ENCODE results near the gene CYP27A1. TPM values are rescaled to one million over a fixed set of nuclear protein-coding genes. Genes with fewer than 3 reads are reported as not detected.

Gene CYP27A1
- total RNA-seq, 1 donor = 10.8 TPM

- H3K27me3 ChIP-seq (ENCODE audit: insufficient read depth, low read length) = peaks cover 14% of the 10 kb centered on the region
- H3K4me1 ChIP-seq (ENCODE audit: insufficient read depth, low read length) = peaks cover 4% of the 10 kb centered on the region
- H3K4me3 ChIP-seq (ENCODE audit: low read length) = no peak overlapping the region
- H3K9me3 ChIP-seq (ENCODE audit: low read depth, low read length) = no peaks in the 10 kb centered on the region
Observed at GRCh38 chr2:218812861-218813260, 30.9 kb downstream of the CYP27A1 start.

- peaks cover 8% of the 10 kb centered on the region for H3K27me3 ChIP-seq (ENCODE audit: insufficient read depth, low read length)
- H3K4me3 ChIP-seq (ENCODE audit: low read length) = no peak overlapping the region
- H3K9me3 ChIP-seq (ENCODE audit: low read depth, low read length) = no peaks in the 10 kb centered on the region
- H3K4me1 ChIP-seq (ENCODE audit: insufficient read depth, low read length) = peaks cover 4% of the 10 kb centered on the region
Observed at GRCh38 chr2:218813771-218814460, 32.0 kb downstream of the CYP27A1 start.

DNA sequence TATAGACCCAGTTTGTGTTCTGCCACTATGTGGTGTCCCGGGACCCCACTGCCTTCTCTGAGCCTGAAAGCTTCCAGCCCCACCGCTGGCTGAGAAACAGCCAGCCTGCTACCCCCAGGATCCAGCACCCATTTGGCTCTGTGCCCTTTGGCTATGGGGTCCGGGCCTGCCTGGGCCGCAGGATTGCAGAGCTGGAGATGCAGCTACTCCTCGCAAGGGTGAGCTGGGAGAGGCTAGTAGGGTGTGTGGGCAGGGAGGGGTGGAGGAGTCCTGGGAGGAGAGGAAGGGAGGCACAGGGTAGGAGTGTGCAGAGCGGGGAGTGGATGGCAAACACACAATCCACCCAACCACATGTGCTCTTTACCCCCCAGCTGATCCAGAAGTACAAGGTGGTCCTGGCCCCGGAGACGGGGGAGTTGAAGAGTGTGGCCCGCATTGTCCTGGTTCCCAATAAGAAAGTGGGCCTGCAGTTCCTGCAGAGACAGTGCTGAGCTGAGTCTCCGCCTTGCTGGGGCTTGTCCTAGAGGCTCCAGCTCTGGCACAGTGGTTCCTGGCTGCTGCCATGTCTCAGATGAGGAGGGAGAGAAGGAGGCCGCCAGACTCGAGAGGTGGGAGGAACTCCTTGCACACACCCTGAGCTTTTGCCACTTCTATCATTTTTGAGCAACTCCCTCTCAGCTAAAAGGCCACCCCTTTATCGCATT is 32.7 kb downstream of the CYP27A1 start:
- Histone ChIP-seq H3K27me3 (ENCODE audit: insufficient read depth, low read length) (peaks cover 4% of the 10 kb centered on the region), H3K4me3 (ENCODE audit: low read length) (no peak overlapping the region), H3K9me3 (ENCODE audit: low read depth, low read length) (no peaks in the 10 kb centered on the region), H3K4me1 (ENCODE audit: insufficient read depth, low read length) (peaks cover 5% of the 10 kb centered on the region)

GRCh38 chr2:218815244-218815637 is 33.3 kb downstream of the CYP27A1 start:
- Histone ChIP-seq H3K4me3 (ENCODE audit: low read length) (no peak overlapping the region), H3K9me3 (ENCODE audit: low read depth, low read length) (no peaks in the 10 kb centered on the region), H3K27me3 (ENCODE audit: insufficient read depth, low read length) (peaks cover 4% of the 10 kb centered on the region), H3K4me1 (ENCODE audit: insufficient read depth, low read length) (peaks cover 10% of the 10 kb centered on the region)

GRCh38 chr2:218815649-218816048 is 33.7 kb downstream of the CYP27A1 start:
- H3K4me3 ChIP-seq (ENCODE audit: low read length) = no peak overlapping the region
- no peaks in the 10 kb centered on the region for H3K9me3 ChIP-seq (ENCODE audit: low read depth, low read length)
- H3K27me3 ChIP-seq (ENCODE audit: insufficient read depth, low read length) = peaks cover 4% of the 10 kb centered on the region
- peaks cover 10% of the 10 kb centered on the region for H3K4me1 ChIP-seq (ENCODE audit: insufficient read depth, low read length)

DNA sequence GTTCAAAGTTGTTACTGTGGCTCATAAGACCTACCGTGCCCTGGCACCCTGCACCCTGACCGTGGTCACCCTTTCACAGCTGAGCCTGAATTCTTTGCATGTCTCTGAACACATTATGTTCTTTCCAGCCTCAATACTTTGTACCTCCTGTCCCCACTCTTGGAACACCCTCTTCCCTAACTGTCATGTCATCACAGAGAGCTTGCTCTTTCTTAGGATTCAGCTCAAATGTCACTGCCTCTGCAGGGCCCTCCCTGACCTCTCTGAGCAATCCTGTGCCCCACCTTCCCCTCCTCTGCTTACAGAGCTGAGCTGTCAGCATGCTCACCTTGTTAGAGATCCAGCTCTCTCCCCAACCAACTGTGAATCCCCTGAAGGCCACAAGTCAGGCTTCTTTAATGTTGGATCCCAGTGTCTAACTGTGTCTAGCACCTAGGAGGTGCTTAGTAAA is 34.6 kb downstream of the CYP27A1 start:
- Histone ChIP-seq H3K9me3 (ENCODE audit: low read depth, low read length) (no peaks in the 10 kb centered on the region), H3K27me3 (ENCODE audit: insufficient read depth, low read length) (peaks cover 4% of the 10 kb centered on the region), H3K4me3 (ENCODE audit: low read length) (no peak overlapping the region), H3K4me1 (ENCODE audit: insufficient read depth, low read length) (peaks cover 6% of the 10 kb centered on the region)

- Histone ChIP-seq H3K4me3 (ENCODE audit: low read length) (no peak overlapping the region), H3K9me3 (ENCODE audit: low read depth, low read length) (no peaks in the 10 kb centered on the region), H3K27me3 (ENCODE audit: insufficient read depth, low read length) (peaks cover 4% of the 10 kb centered on the region), H3K4me1 (ENCODE audit: insufficient read depth, low read length) (peaks cover 6% of the 10 kb centered on the region)
Observed at GRCh38 chr2:218819093-218819492, 37.1 kb downstream of the CYP27A1 start.

GRCh38 chr2:218820746-218821369 is 38.9 kb downstream of the CYP27A1 start:
- no peaks in the 10 kb centered on the region for H3K9me3 ChIP-seq (ENCODE audit: low read depth, low read length)
- H3K4me1 ChIP-seq (ENCODE audit: insufficient read depth, low read length) = peaks cover 6% of the 10 kb centered on the region
- no peak overlapping the region for H3K4me3 ChIP-seq (ENCODE audit: low read length)
- H3K27me3 ChIP-seq (ENCODE audit: insufficient read depth, low read length) = peaks cover 4% of the 10 kb centered on the region

DNA sequence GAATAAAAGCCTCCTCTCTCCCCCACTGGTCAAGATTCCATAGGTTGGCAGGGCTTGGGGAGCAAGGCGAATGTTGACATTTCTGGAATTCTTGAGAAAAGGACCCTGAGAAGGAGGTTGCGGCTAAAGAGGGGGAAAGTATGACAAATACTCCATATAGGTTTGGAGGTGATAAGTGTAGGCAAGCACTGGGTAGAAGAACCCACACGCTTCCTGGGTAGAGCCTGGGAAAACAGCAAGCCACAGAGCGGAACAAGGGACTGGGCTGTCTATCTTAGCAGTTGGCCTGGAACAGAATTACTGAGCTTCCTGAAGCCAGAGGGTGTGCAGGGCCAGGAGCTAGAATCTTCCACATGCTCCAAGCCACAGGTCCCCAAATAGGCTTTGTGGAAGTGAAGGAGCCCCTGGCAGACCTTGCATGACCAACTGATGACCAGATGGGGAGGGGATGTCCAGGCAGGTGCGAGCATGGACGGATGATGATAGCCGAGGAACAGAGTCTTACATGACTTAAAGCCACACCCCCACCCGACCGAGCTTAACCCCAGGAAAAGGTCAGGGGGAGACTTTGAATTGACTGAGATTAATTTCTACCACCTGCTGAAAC is 39.8 kb downstream of the CYP27A1 start:
- peaks cover 10% of the 10 kb centered on the region for H3K4me1 ChIP-seq (ENCODE audit: insufficient read depth, low read length)

DNA sequence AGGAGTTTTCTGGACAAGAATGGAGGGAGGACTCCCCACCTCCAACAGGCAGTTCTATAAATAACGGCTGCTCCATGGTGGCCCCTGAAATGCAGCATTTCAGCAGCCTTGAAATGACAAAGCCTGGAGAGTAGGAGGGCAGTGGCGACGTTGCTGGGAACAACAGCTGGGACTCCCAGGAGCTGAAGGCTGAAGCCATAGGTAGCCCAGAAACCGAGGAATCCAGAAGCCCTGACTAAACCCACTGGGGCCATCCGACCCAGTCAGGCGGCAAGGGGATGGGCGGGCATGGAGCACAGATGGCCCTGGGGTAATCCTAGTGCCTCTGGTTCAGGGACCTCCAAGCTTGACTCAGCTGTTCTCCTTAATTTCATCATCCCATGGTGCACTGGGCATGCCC is 40.7 kb downstream of the CYP27A1 start:
- H3K27me3 ChIP-seq (ENCODE audit: insufficient read depth, low read length) = peaks cover under 1% of the 10 kb centered on the region
- H3K4me3 ChIP-seq (ENCODE audit: low read length) = no peak overlapping the region
- no peaks in the 10 kb centered on the region for H3K9me3 ChIP-seq (ENCODE audit: low read depth, low read length)
- peaks cover 10% of the 10 kb centered on the region for H3K4me1 ChIP-seq (ENCODE audit: insufficient read depth, low read length)

More for the DNA sequence above, 39.8 kb downstream of the CYP27A1 start:
- H3K27me3 ChIP-seq (ENCODE audit: insufficient read depth, low read length) = peaks cover 4% of the 10 kb centered on the region
- no peak overlapping the region for H3K4me3 ChIP-seq (ENCODE audit: low read length)
- no peaks in the 10 kb centered on the region for H3K9me3 ChIP-seq (ENCODE audit: low read depth, low read length)

- H3K27me3 ChIP-seq (ENCODE audit: insufficient read depth, low read length) = no peaks in the 10 kb centered on the region
- H3K9me3 ChIP-seq (ENCODE audit: low read depth, low read length) = no peaks in the 10 kb centered on the region
- H3K4me1 ChIP-seq (ENCODE audit: insufficient read depth, low read length) = peaks cover 10% of the 10 kb centered on the region
- no peak overlapping the region for H3K4me3 ChIP-seq (ENCODE audit: low read length)
Observed at GRCh38 chr2:218823196-218823855, 41.4 kb downstream of the CYP27A1 start.

- no peaks in the 10 kb centered on the region for H3K9me3 ChIP-seq (ENCODE audit: low read depth, low read length)
- no peak overlapping the region for H3K4me3 ChIP-seq (ENCODE audit: low read length)
- H3K4me1 ChIP-seq (ENCODE audit: insufficient read depth, low read length) = peaks cover 10% of the 10 kb centered on the region
- H3K27me3 ChIP-seq (ENCODE audit: insufficient read depth, low read length) = no peaks in the 10 kb centered on the region
Observed at GRCh38 chr2:218824004-218824403, 42.1 kb downstream of the CYP27A1 start.

DNA sequence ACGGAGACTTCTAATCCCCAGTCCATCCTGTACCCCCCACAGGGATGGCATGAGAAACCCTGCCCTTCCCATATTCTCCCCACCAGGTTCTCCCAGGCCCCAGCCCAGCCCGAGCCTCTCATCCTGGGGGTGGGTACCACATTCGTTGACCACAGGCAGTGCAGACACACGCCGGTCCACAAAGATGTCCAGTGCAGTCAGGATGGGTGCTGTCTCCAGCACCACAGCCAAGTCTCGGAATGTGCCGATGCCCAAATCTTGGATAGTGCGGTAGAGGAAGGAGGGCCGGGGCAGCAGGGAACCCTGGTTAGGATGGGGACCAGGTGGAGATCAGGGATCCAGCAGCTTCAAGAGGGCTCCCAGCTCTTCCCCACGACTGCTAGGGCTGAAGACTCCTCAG is 44.8 kb downstream of the CYP27A1 start:
- H3K4me3 ChIP-seq (ENCODE audit: low read length) = no peak overlapping the region
- peaks cover 8% of the 10 kb centered on the region for H3K4me1 ChIP-seq (ENCODE audit: insufficient read depth, low read length)
- H3K9me3 ChIP-seq (ENCODE audit: low read depth, low read length) = no peaks in the 10 kb centered on the region
- H3K27me3 ChIP-seq (ENCODE audit: insufficient read depth, low read length) = no peaks in the 10 kb centered on the region

- H3K4me3 ChIP-seq (ENCODE audit: low read length) = no peak overlapping the region
- no peaks in the 10 kb centered on the region for H3K9me3 ChIP-seq (ENCODE audit: low read depth, low read length)
- peaks cover 8% of the 10 kb centered on the region for H3K4me1 ChIP-seq (ENCODE audit: insufficient read depth, low read length)
- no peaks in the 10 kb centered on the region for H3K27me3 ChIP-seq (ENCODE audit: insufficient read depth, low read length)
Observed at GRCh38 chr2:218827701-218828476, 45.9 kb downstream of the CYP27A1 start.

All from mononuclear cell (primary cell).